Hepatocyte (in vitro differentiated cells): ENCODE results near the gene PBX3. TPM values are rescaled to one million over a fixed set of nuclear protein-coding genes. Genes with fewer than 3 reads are reported as not detected.

Experiments
- DNase-seq: peaks from one replicate; pipeline ENCODE4 v3.0.0-alpha.2; 2016; ENCODE audit warnings: low spot score
- H2AFZ ChIP-seq: fragments of 200-600 bp; sonication (generic); 2 replicates; pipeline ENCODE4 v1.6.0; 2016; ENCODE audit warnings: antibody characterized with exemption, mild to moderate bottlenecking
- H3K27ac ChIP-seq: fragments of 200-600 bp; sonication (generic); 2 replicates; pipeline ENCODE4 v1.5.1; 2016; ENCODE audit warnings: mild to moderate bottlenecking
- H3K27me3 ChIP-seq: fragments of 200-600 bp; sonication (generic); 2 replicates; pipeline ENCODE4 v1.6.1; 2016
- H3K36me3 ChIP-seq: fragments of 200-600 bp; sonication (generic); replicated peaks from 2 replicates; pipeline ENCODE4 v1.5.1; 2016; ENCODE audit warnings: low read depth; ENCODE audit not compliant: insufficient read depth
- H3K4me1 ChIP-seq: fragments of 200-600 bp; sonication (generic); 2 replicates; pipeline ENCODE4 v1.5.1; 2016; ENCODE audit warnings: mild to moderate bottlenecking, moderate library complexity; ENCODE audit not compliant: insufficient read depth
- H3K4me2 ChIP-seq: fragments of 200-600 bp; sonication (generic); 2 replicates; pipeline ENCODE4 v1.6.0; 2016
- H3K4me3 ChIP-seq: fragments of 200-600 bp; sonication (generic); 2 replicates; pipeline ENCODE4 v1.5.1; 2016; ENCODE audit warnings: mild to moderate bottlenecking
- H3K79me2 ChIP-seq: fragments of 200-600 bp; sonication (generic); 2 replicates; pipeline ENCODE4 v1.6.0; 2017; ENCODE audit warnings: mild to moderate bottlenecking
- H3K9me2 ChIP-seq: fragments of 200-600 bp; sonication (generic); replicated peaks from 2 replicates; pipeline ENCODE4 v1.6.0; 2017; ENCODE audit warnings: mild to moderate bottlenecking; ENCODE audit not compliant: insufficient read depth
- H3K9me3 ChIP-seq: fragments of 200-600 bp; sonication (generic); 2 replicates; pipeline ENCODE4 v1.5.1; 2016; ENCODE audit warnings: low read depth, mild to moderate bottlenecking
- H4K20me1 ChIP-seq: fragments of 200-600 bp; sonication (generic); 2 replicates; pipeline ENCODE4 v1.6.0; 2016; ENCODE audit warnings: mild to moderate bottlenecking; ENCODE audit not compliant: insufficient read depth, poor library complexity, severe bottlenecking
- CTCF ChIP-seq: fragments of 200-600 bp; sonication (generic); IDR thresholded peaks from 2 replicates; pipeline ENCODE4 v1.5.1; 2016; ENCODE audit warnings: antibody characterized with exemption, mild to moderate bottlenecking; ENCODE audit not compliant: poor library complexity
- EZH2 ChIP-seq: fragments of 200-600 bp; sonication (generic); IDR thresholded peaks from 2 replicates; pipeline ENCODE4 v1.6.1; 2016; ENCODE audit warnings: antibody characterized with exemption, mild to moderate bottlenecking, borderline replicate concordance
- EZH2phosphoT487 ChIP-seq: fragments of 200-600 bp; sonication (generic); IDR thresholded peaks from one replicate; pipeline ENCODE4 v1.6.1; 2018; ENCODE audit warnings: antibody characterized with exemption, mild to moderate bottlenecking, low read depth, moderate library complexity; ENCODE audit not compliant: unreplicated experiment, severe bottlenecking
- WGBS: methylation state at CpG from one replicate; pipeline ENCODE4 v1.1.6; 2016; ENCODE audit warnings: low lambda C conversion rate; ENCODE audit errors: missing lambda C conversion rate; 5-methylcytosine and 5-hydroxymethylcytosine counted together
- polyA plus RNA-seq: library from polyadenylated mRNA; unstranded; fragments of >200 nt; fragmentation: Nextera tagmentation; extraction: Ambion mirVana; gene quantifications from 2 replicates; pipeline ENCODE4 v1.2.1, GENCODE V29; 2016
- total RNA-seq: library from RNA; depleted of rRNA; stranded (reverse); fragments of >200 nt; gene quantifications from 2 replicates; pipeline ENCODE4 v1.2.3, GENCODE V29; 2014

PBX3 gene
- total and polyA plus RNA-seq, 2 experiments from 2014 or later: 15.9 to 23.3 TPM

- TF ChIP-seq CTCF: no peak
- TF ChIP-seq EZH2phosphoT487: no peak
- TF ChIP-seq EZH2: no peak
- Histone ChIP-seq H2AFZ (no peak overlapping the region), H3K27ac (no peak overlapping the region), H3K9me2 (no peaks in the 10 kb centered on the region), H3K36me3 (no peaks in the 10 kb centered on the region), H3K4me1 (no peaks in the 10 kb centered on the region), H3K79me2 (no peaks in the 10 kb centered on the region), H3K9me3 (no peaks in the 10 kb centered on the region), H3K4me3 (no peak overlapping the region), H3K4me2 (no peak overlapping the region), H4K20me1 (no peaks in the 10 kb centered on the region), H3K27me3 (no peaks in the 10 kb centered on the region)
- WGBS: 89% methylated on average over 3 of the region's 3 CpGs
- DNase-seq: no peak
Observed at GRCh38 chr9:125942125-125942524, 195.0 kb downstream of the PBX3 start.

- H3K9me2 ChIP-seq: no peaks in the 10 kb centered on the region
- TF ChIP-seq EZH2: no peak
- TF ChIP-seq EZH2phosphoT487: no peak
- TF ChIP-seq CTCF: no peak
- no peaks in the 10 kb centered on the region for H3K9me3 ChIP-seq
- H3K27ac ChIP-seq: no peak overlapping the region
- WGBS: 77% methylated on average over 2 of the region's 2 CpGs
- no peak overlapping the region for H3K4me2 ChIP-seq
- no peaks in the 10 kb centered on the region for H3K36me3 ChIP-seq
- no peaks in the 10 kb centered on the region for H3K27me3 ChIP-seq
- H3K79me2 ChIP-seq: no peaks in the 10 kb centered on the region
- H2AFZ ChIP-seq: no peak overlapping the region
- H3K4me3 ChIP-seq: no peak overlapping the region
- H3K4me1 ChIP-seq: no peaks in the 10 kb centered on the region
- H4K20me1 ChIP-seq: no peaks in the 10 kb centered on the region
- peak; percentile 17 for DNase-seq
Observed at GRCh38 chr9:125943831-125944230, 196.7 kb downstream of the PBX3 start.

- Histone ChIP-seq H3K36me3 (no peaks in the 10 kb centered on the region), H2AFZ (no peak overlapping the region), H3K4me3 (no peak overlapping the region), H3K9me3 (no peaks in the 10 kb centered on the region), H4K20me1 (no peaks in the 10 kb centered on the region), H3K79me2 (no peaks in the 10 kb centered on the region), H3K27me3 (no peaks in the 10 kb centered on the region), H3K4me2 (no peak overlapping the region), H3K9me2 (no peaks in the 10 kb centered on the region), H3K27ac (no peak overlapping the region), H3K4me1 (no peaks in the 10 kb centered on the region)
- TF ChIP-seq CTCF (no peak), EZH2phosphoT487 (no peak), EZH2 (no peak)
- no peak for DNase-seq
Observed at GRCh38 chr9:125946397-125946796, 199.2 kb downstream of the PBX3 start.
